Esophagus muscularis mucosa (tissue), 4 donors: ENCODE results near the gene SORBS1.

Experiments
- EP300 ChIP-seq: sonication (generic); formaldehyde crosslinking; IDR thresholded peaks from one replicate; pipeline ENCODE4 v1.6.1; 2017; ENCODE audit warnings: antibody characterized with exemption
- POLR2A ChIP-seq: fragments of 450-650 bp; IDR thresholded peaks from one replicate; pipeline ENCODE4 v1.6.1; 2017; ENCODE audit warnings: antibody characterized with exemption, moderate library complexity, mild to moderate bottlenecking, low read depth
- POLR2AphosphoS5 ChIP-seq, 2 donors: sonication (generic); formaldehyde crosslinking; IDR thresholded peaks; one replicate each; pipeline ENCODE4 v1.6.1; 2017; ENCODE audit warnings: antibody characterized with exemption in 2 of 2
- TF ChIP-seq, protein P1 (sequence below), 3 experiments: fragments of 200-600 bp in 2 of 3; fragments of 450-650 bp in 1 of 3; sonication (generic) in 2 of 3; IDR thresholded peaks; one replicate each; pipeline ENCODE4 v1.5.1; 2017 to 2019; ENCODE audit warnings: antibody characterized with exemption in 3 of 3, mild to moderate bottlenecking in 2 of 3, moderate library complexity in 1 of 3

DNA sequence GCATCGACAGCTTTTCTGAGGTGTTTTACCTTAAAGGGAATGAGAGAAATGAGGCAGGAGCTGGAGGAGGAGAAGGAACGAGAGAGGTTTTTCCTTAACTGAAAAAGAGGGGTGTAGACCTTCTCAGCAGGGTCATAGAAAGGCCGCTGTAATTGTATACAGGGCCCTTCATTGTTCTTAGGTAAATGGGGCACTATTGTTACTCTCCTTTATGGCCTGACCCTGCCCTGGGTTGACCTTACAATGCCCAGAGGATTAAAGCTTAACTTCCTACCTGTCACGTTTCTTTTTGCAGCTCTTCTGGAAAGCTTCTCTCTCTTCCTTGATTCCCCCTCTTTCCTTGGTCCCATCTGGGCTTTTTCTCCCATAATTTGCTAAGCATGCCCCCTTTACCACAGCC is 256.7 kb downstream of the SORBS1 start:
- TF ChIP-seq, protein P1, sequence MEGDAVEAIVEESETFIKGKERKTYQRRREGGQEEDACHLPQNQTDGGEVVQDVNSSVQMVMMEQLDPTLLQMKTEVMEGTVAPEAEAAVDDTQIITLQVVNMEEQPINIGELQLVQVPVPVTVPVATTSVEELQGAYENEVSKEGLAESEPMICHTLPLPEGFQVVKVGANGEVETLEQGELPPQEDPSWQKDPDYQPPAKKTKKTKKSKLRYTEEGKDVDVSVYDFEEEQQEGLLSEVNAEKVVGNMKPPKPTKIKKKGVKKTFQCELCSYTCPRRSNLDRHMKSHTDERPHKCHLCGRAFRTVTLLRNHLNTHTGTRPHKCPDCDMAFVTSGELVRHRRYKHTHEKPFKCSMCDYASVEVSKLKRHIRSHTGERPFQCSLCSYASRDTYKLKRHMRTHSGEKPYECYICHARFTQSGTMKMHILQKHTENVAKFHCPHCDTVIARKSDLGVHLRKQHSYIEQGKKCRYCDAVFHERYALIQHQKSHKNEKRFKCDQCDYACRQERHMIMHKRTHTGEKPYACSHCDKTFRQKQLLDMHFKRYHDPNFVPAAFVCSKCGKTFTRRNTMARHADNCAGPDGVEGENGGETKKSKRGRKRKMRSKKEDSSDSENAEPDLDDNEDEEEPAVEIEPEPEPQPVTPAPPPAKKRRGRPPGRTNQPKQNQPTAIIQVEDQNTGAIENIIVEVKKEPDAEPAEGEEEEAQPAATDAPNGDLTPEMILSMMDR (IDR thresholded peaks at IDR 0.05) = no peak
- no peak for TF ChIP-seq POLR2AphosphoS5 (IDR thresholded peaks at IDR 0.05)
- TF ChIP-seq POLR2A = no peak
- no peak for TF ChIP-seq EP300
